OCI-LY3 (cell line): ENCODE results near the gene RNF6.

Source experiments
- EZH2phosphoT487 ChIP-seq: fragments of 200-600 bp; shearing (Covaris generic); IDR thresholded peaks from 2 replicates; pipeline ENCODE4 v1.6.1; 2018; ENCODE audit warnings: antibody characterized with exemption, mixed run types, low read depth
- TF ChIP-seq, protein P1 (sequence below): fragments of 200-600, 300-600 bp; sonication (generic); IDR thresholded peaks from 2 replicates; pipeline ENCODE4 v1.5.1; 2014; ENCODE audit warnings: antibody characterized with exemption, low read length, low read depth

GRCh38 chr13:26266311-26266710 is 44.2 kb upstream of the RNF6 start:
- TF ChIP-seq, protein P1, sequence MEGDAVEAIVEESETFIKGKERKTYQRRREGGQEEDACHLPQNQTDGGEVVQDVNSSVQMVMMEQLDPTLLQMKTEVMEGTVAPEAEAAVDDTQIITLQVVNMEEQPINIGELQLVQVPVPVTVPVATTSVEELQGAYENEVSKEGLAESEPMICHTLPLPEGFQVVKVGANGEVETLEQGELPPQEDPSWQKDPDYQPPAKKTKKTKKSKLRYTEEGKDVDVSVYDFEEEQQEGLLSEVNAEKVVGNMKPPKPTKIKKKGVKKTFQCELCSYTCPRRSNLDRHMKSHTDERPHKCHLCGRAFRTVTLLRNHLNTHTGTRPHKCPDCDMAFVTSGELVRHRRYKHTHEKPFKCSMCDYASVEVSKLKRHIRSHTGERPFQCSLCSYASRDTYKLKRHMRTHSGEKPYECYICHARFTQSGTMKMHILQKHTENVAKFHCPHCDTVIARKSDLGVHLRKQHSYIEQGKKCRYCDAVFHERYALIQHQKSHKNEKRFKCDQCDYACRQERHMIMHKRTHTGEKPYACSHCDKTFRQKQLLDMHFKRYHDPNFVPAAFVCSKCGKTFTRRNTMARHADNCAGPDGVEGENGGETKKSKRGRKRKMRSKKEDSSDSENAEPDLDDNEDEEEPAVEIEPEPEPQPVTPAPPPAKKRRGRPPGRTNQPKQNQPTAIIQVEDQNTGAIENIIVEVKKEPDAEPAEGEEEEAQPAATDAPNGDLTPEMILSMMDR, result no peak
- no peak for TF ChIP-seq EZH2phosphoT487
